Mammary epithelial cell (primary cell): Measurements from ENCODE around the gene HIVEP3.

Experiments used
- CTCF ChIP-seq, 2 donors: IDR thresholded peaks in 1 of 2; conservative IDR thresholded peaks in 1 of 2; 2 replicates each; pipeline ENCODE4 v1.5.1; 2011 to 2012; ENCODE audit warnings: inconsistent platforms in 2 of 2, low read length in 2 of 2, mild to moderate bottlenecking in 2 of 2, control low read depth in 1 of 2, low read depth in 1 of 2; ENCODE audit not compliant: insufficient read depth in 1 of 2; ENCODE audit errors: extremely low read depth in 1 of 2
- EZH2 ChIP-seq: IDR thresholded peaks from 2 replicates; pipeline ENCODE4 v1.6.1; 2012; ENCODE audit warnings: low read length, inconsistent platforms, borderline replicate concordance

DNA sequence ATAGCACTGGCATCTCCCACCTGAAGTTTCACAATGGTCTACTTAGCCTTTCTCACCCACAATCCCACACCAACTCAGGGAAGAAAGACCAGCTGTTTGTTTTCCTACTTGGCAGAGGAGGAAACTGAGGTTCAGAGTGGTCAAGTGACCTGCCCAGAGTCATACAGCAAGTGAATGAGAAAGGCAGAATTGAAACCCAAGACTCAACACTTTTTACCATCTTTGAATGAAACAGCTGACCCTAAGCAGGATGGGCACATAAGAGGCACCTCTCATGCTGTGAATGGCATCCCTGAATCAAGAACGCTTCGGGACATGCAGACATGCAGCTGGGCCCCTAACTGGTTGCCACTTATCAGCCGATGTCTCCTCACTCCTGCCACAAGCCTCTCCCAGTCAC, 193.8 kb downstream of the HIVEP3 start:
- no peak for TF ChIP-seq CTCF (conservative IDR thresholded peaks at IDR 0.05 in 1 of 2, IDR thresholded peaks at IDR 0.05 in 1 of 2; ENCODE audit: extremely low read depth in 1 of 2, insufficient read depth in 1 of 2, low read depth in 1 of 2, low read length in 2 of 2)
- no peak for TF ChIP-seq EZH2
